Adipose tissue (tissue), 3 donors: Measurements from ENCODE around the gene CAMK1. TPM values are rescaled to one million over a fixed set of nuclear protein-coding genes. Genes with fewer than 3 reads are reported as not detected.

Source experiments
- H3K27ac ChIP-seq: one replicate; pipeline ENCODE4 v1.5.1; 2013; ENCODE audit warnings: low read depth, low read length
- WGBS, 3 donors: extraction: QIAGEN DNeasy Blood & Tissue Kit; methylation state at CpG; one replicate each; pipeline ENCODE4 v1.1.7; 2013; 5-methylcytosine and 5-hydroxymethylcytosine counted together
- polyA plus RNA-seq, 3 donors: library from polyadenylated mRNA; stranded (reverse); fragments of 200-250 nt; gene quantifications; one replicate each; pipeline ENCODE4 v1.2.3, GENCODE V29; 2013
- donor health status: healthy with polysubstance abuse.
- donor health status: Bipolar disorder and iron deficiency.
- donor health status: healthy.

Gene CAMK1
- polyA plus RNA-seq, 3 donors: 13.4 to 121 (median 80.1) TPM

DNA sequence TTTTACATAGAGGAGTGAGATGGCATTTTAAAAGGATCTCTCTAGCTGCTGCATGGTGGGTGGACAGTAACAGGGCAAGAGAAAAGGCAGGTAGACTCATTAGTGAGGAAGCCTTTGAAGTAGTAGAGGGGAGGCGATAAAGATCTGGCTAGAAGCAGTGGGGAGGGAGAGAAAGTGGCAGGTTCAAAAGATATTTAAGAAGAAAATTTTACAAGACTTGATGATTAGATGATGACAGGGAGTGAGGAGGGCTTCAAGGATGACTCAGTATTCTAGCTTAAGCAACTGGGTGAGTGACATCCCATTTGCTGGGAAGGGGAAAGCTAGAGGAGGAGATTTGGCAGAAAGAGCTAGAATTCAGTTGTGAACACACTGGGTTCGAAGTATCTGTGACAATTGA, 42.0 kb downstream of the CAMK1 start:
- H3K27ac ChIP-seq: no peak overlapping the region
- 81 to 91% (median 91%) methylated on average over 2 of the region's 2 CpGs for WGBS, 3 donors

- H3K27ac ChIP-seq: no peak overlapping the region
- 6 to 20% (median 18%) methylated on average over 11 of the region's 11 CpGs for WGBS, 3 donors
Measured at GRCh38 chr3:9727041-9727595, 42.6 kb downstream of the CAMK1 start.

- H3K27ac ChIP-seq: no peak overlapping the region
- WGBS, 3 donors: 68 to 81% (median 76%) methylated on average over 4 of the region's 4 CpGs
Measured at GRCh38 chr3:9725775-9726515, 43.8 kb downstream of the CAMK1 start.

DNA sequence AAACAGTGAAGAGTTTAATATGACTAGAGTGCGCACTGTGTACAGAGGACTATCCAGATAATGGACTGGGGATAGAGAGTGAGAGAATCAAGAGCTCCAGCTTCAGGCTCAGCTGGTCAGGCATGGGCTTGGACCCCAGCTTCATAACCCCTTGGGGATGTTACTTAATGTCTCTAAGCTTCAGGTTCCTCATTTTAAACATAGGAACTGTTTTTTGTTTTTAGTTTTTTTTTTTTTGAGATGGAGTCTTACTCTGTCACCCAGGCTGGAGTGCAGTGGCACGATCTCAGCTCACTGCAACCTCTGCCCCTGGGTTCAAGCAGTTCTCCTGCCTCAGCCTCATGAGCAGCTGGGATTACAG, 48.1 kb downstream of the CAMK1 start:
- 69 to 95% (median 86%) methylated on average over 2 of the region's 2 CpGs for WGBS, 3 donors
- no peak overlapping the region for H3K27ac ChIP-seq

- WGBS, 3 donors: 34 to 61% (median 57%) methylated on average over 7 of the region's 7 CpGs
- no peak overlapping the region for H3K27ac ChIP-seq
Measured at GRCh38 chr3:9721015-9721699, 48.6 kb downstream of the CAMK1 start.

GRCh38 chr3:9718118-9718517, 51.6 kb downstream of the CAMK1 start:
- no peak overlapping the region for H3K27ac ChIP-seq
- 58 to 75% (median 72%) methylated on average over 4 of the region's 4 CpGs for WGBS, 3 donors

DNA sequence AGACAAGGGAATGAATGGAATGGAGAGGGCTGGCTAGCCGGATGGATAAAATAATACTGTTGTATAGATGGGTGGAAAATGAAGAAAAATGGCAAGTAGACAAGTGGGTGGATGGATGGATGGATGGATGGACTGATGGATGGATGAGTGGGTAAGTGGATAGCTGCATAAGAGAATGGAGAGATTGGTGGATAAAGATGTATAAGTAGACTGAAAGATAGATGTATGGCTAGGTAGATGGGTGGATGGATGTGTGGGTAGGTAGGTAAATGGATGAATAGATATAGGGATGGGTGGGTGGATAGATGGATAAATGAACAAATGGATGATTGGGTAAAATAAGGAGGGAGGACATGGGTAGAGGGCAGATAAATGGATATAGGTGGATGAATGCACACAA, 52.2 kb downstream of the CAMK1 start:
- 61 to 91% (median 84%) methylated on average over 1 of the region's 1 CpG for WGBS, 3 donors
- H3K27ac ChIP-seq: no peak overlapping the region

DNA sequence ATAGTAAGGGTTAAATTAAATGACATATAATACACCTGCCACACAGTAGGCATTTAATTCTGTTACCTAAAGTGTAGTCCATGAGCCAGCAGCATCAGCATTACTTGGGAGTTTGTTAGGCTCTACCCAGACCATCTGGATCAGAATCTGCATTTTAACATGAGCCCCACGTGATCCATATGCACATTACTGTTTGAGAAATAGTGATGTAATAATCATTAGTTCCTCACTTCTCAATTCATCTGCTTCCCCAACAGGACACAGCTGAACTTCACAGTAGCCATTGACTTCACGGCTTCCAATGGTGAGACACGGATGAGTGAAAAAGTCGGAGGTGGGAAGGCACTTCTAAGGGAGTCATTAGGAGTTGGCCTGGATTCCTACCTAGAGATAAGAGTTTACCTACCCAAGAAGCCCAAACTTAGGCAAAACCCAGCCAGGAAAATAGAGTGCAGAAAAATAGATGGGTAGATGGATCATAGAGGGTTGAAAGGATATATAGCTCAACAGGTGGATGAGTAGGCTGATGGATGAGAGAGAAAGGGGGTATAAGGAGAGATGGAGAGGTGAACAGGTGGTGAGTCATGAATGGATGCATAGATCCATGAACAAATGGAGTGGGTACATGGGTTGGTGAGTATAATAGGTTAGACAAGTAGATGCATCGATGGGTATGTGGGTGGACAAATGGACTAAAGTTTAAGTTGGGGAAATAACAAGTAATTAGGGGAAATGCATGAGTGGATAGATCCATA, 52.8 kb downstream of the CAMK1 start:
- H3K27ac ChIP-seq: no peak overlapping the region
- WGBS, 3 donors: 65 to 79% (median 73%) methylated on average over 5 of the region's 5 CpGs

DNA sequence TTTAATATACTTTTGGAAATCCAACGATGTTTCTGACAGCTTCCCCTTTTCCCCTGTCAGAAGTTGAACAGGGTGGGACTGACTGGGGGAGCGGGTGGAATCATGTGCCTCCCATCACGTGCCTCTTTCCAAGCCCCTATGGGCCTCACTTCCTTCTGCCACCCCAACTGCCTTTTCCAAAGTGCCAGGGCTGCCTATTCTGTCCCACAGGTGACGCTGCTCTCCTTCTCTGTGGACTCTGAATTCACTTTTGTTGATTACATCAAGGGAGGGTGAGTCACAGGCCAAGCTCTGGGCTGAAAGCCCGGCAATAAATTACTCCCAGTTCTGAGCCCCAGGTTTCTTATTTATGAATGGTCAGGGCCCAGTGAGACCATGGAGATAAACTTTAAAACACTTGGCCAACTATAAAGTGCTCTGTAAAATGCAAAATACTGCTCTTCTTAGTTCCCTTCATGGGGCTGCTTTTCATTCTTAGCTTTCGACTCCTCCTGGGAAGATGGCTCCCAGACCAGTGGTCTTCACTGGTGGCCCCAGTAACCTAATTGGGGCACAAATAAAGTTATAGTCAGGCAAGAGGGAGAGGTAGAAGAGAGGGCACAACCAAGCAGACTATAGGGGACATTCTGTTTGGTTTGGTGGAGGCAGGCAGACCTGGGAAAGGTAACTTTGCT, 53.8 kb downstream of the CAMK1 start:
- no peak overlapping the region for H3K27ac ChIP-seq
- WGBS, 3 donors: 17 to 46% (median 21%) methylated on average over 6 of the region's 6 CpGs

GRCh38 chr3:9715136-9715535, 54.6 kb downstream of the CAMK1 start:
- 15 to 29% (median 18%) methylated on average over 4 of the region's 4 CpGs for WGBS, 3 donors
- no peak overlapping the region for H3K27ac ChIP-seq

GRCh38 chr3:9713142-9713541, 56.6 kb downstream of the CAMK1 start:
- WGBS, 3 donors: 75 to 93% (median 88%) methylated on average over 4 of the region's 4 CpGs

GRCh38 chr3:9712415-9712814, 57.3 kb downstream of the CAMK1 start:
- WGBS, 3 donors: 67 to 98% (median 74%) methylated on average over 2 of the region's 2 CpGs
- H3K27ac ChIP-seq: no peak overlapping the region

More at GRCh38 chr3:9713142-9713541, 56.6 kb downstream of the CAMK1 start:
- H3K27ac ChIP-seq: no peak overlapping the region

DNA sequence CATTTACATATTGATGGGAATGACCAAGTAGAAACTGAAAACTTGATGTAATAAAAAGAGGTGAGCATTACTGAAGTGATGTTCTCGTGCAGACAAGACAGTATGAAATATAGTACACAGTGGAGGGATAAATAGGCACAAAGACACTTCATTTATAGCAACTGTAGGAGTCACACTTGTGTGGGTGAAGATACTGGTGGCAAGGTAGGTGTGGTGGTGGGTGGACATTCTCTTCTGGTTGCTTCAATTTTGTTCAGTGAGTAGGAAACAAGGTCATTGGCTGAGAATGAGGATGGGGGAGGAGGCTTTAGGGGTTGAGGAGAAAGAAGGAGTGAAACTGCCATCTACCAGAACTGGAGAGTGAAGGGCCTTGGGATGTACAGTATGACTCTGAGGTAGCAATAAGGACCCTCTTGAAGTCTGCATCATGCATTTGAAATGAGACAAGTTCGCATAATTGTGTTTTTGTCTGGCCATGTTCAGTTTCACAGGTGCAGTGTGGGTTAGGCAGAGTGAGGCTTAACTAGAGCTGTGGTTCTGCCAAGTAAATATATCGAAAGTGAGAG, 59.5 kb downstream of the CAMK1 start:
- WGBS, 3 donors: 74 to 89% (median 81%) methylated on average over 3 of the region's 3 CpGs
- no peak overlapping the region for H3K27ac ChIP-seq

Other genes starting within 250 kb of the CAMK1 start
- gene LHFPL4, start 216.1 kb downstream of the CAMK1 start, polyA plus RNA-seq: under 1 TPM in 2 of 3 donors, not detected in 1; 0.01 to 0.51 TPM
- 10 to 100 TPM; 12.5 to 26.9 (median 26.3) TPM for gene MTMR14, start 120.4 kb downstream of the CAMK1 start, polyA plus RNA-seq
- under 1 TPM in 2 of 3 donors, not detected in 1; 0.06 to 0.09 TPM for gene CPNE9, start 66.1 kb downstream of the CAMK1 start, polyA plus RNA-seq
- gene BRPF1, start 38.2 kb downstream of the CAMK1 start, polyA plus RNA-seq: 10 to 100 TPM in 1 of 3 donors, 1 to 10 TPM in 2; 4.8 to 12.8 (median 7.5) TPM
- 10 to 100 TPM in 2 of 3 donors, 1 to 10 TPM in 1; 8.6 to 24.4 (median 13.9) TPM for gene OGG1, start 20.0 kb downstream of the CAMK1 start, polyA plus RNA-seq
- gene TADA3, start 22.5 kb upstream of the CAMK1 start, polyA plus RNA-seq: 10 to 100 TPM; 21.0 to 49.8 (median 38.0) TPM
- gene ARPC4, start 23.1 kb upstream of the CAMK1 start, polyA plus RNA-seq: 100 to 1,000 TPM in 2 of 3 donors, 10 to 100 TPM in 1; 68.9 to 121 (median 111) TPM
- 10 to 100 TPM; 18.4 to 39.7 (median 28.9) TPM for gene TTLL3, start 40.3 kb upstream of the CAMK1 start, polyA plus RNA-seq
- gene RPUSD3, start 74.1 kb upstream of the CAMK1 start, polyA plus RNA-seq: 10 to 100 TPM; 20.7 to 27.8 (median 25.6) TPM
- 1,000 to 10,000 TPM in 1 of 3 donors, 100 to 1,000 TPM in 2; 128 to 1,587 (median 499) TPM for gene CIDEC, start 110.3 kb upstream of the CAMK1 start, polyA plus RNA-seq
- gene JAGN1, start 120.7 kb upstream of the CAMK1 start, polyA plus RNA-seq: 10 to 100 TPM; 33.7 to 58.7 (median 39.5) TPM
- gene IL17RE, start 132.9 kb upstream of the CAMK1 start, polyA plus RNA-seq: 1 to 10 TPM; 6.4 to 7.3 (median 6.7) TPM
- 10 to 100 TPM; 20.7 to 71.8 (median 41.2) TPM for gene IL17RC, start 147.2 kb upstream of the CAMK1 start, polyA plus RNA-seq
- 10 to 100 TPM; 28.4 to 36.0 (median 33.8) TPM for gene CRELD1, start 163.9 kb upstream of the CAMK1 start, polyA plus RNA-seq
- 1 to 10 TPM in 2 of 3 donors, under 1 TPM in 1; 0.56 to 1.6 (median 1.4) TPM for gene PRRT3, start 182.5 kb upstream of the CAMK1 start, polyA plus RNA-seq
- gene EMC3, start 216.9 kb upstream of the CAMK1 start, polyA plus RNA-seq: 100 to 1,000 TPM in 1 of 3 donors, 10 to 100 TPM in 2; 36.3 to 153 (median 66.1) TPM